Right atrium auricular region (tissue), 2 donors: ENCODE data around the gene WIPF1. TPM values are rescaled to one million over a fixed set of nuclear protein-coding genes. Genes with fewer than 3 reads are reported as not detected.

ENCODE experiments used
- DNase-seq: peaks from one replicate; pipeline ENCODE4 v3.0.0-alpha.2; 2019; ENCODE audit warnings: low spot score
- H3K27ac ChIP-seq, 2 donors: fragments of 200-600 bp; sonication (generic); 1 replicate in 1 of 2; 2 replicates in 1 of 2; pipeline ENCODE4 v1.5.1; 2016 to 2019
- H3K27me3 ChIP-seq, 2 donors: fragments of 200-600 bp; sonication (generic); one replicate each; pipeline versions ENCODE4 v1.5.1 to v1.6.0; 2017 to 2019
- H3K36me3 ChIP-seq: fragments of 200-600 bp; sonication (generic); one replicate; pipeline ENCODE4 v1.5.1; 2016
- H3K4me1 ChIP-seq, 2 donors: fragments of 200-600 bp; sonication (generic); one replicate each; pipeline versions ENCODE4 v1.5.1 to v1.6.0; 2017 to 2019
- H3K4me3 ChIP-seq, 2 donors: fragments of 200-600 bp; sonication (generic); 1 replicate in 1 of 2; 2 replicates in 1 of 2; pipeline ENCODE4 v1.5.1; 2017 to 2019; ENCODE audit warnings: mild to moderate bottlenecking in 1 of 2, moderate library complexity in 1 of 2
- H3K9me3 ChIP-seq, 2 donors: fragments of 200-600 bp; sonication (generic); one replicate each; pipeline ENCODE4 v1.5.1; 2019
- CTCF ChIP-seq, 2 donors: fragments of 200-600 bp; sonication (generic); IDR thresholded peaks; one replicate each; pipeline ENCODE4 v1.5.1; 2019; ENCODE audit warnings: antibody characterized with exemption in 2 of 2
- total RNA-seq, 2 donors: library from RNA; depleted of rRNA; stranded (reverse); fragments of >200 nt; gene quantifications; one replicate each; pipeline ENCODE4 v1.1.0, GENCODE V29; 2016

Gene WIPF1
- total RNA-seq, 2 donors from 2014 or later: 12.3 to 17.5 TPM

- H3K27me3 ChIP-seq: no peaks in the 10 kb centered on the region
- peaks cover 0 to 19% of the 10 kb centered on the region in 2 donors for H3K4me1 ChIP-seq
- TF ChIP-seq CTCF (IDR thresholded peaks at IDR 0.05): no peak
- H3K9me3 ChIP-seq: no peaks in the 10 kb centered on the region
- no peak overlapping the region for H3K27ac ChIP-seq
- no peak overlapping the region for H3K4me3 ChIP-seq
- H3K36me3 ChIP-seq: no peaks in the 10 kb centered on the region
- no peak for DNase-seq
Observed at GRCh38 chr2:174627216-174627615, 29.6 kb upstream of the WIPF1 start.

GRCh38 chr2:174624895-174625430, 27.4 kb upstream of the WIPF1 start:
- no peak for DNase-seq
- no peak for TF ChIP-seq CTCF (IDR thresholded peaks at IDR 0.05)
- H3K36me3 ChIP-seq: no peaks in the 10 kb centered on the region
- no peak overlapping the region for H3K4me3 ChIP-seq
- H3K27ac ChIP-seq: no peak overlapping the region
- H3K27me3 ChIP-seq: no peaks in the 10 kb centered on the region
- H3K4me1 ChIP-seq: peaks cover 0 to 8% of the 10 kb centered on the region in 2 donors
- no peaks in the 10 kb centered on the region for H3K9me3 ChIP-seq

GRCh38 chr2:174623690-174624089, 26.1 kb upstream of the WIPF1 start:
- Histone ChIP-seq H3K4me3 (no peak overlapping the region), H3K27ac (no peak overlapping the region), H3K36me3 (no peaks in the 10 kb centered on the region), H3K27me3 (no peaks in the 10 kb centered on the region), H3K4me1 (peaks cover 0 to 8% of the 10 kb centered on the region in 2 donors), H3K9me3 (no peaks in the 10 kb centered on the region)
- no peak for DNase-seq
- TF ChIP-seq CTCF (IDR thresholded peaks at IDR 0.05): no peak

- no peaks in the 10 kb centered on the region for H3K36me3 ChIP-seq
- DNase-seq: no peak
- peaks cover 0 to 8% of the 10 kb centered on the region in 2 donors for H3K4me1 ChIP-seq
- no peaks in the 10 kb centered on the region for H3K9me3 ChIP-seq
- H3K4me3 ChIP-seq: no peak overlapping the region
- no peak for TF ChIP-seq CTCF (IDR thresholded peaks at IDR 0.05)
- H3K27me3 ChIP-seq: no peaks in the 10 kb centered on the region
- no peak overlapping the region for H3K27ac ChIP-seq
Observed at GRCh38 chr2:174623106-174623637, 25.6 kb upstream of the WIPF1 start.

GRCh38 chr2:174621323-174621722, 23.7 kb upstream of the WIPF1 start:
- H3K4me3 ChIP-seq: no peak overlapping the region
- no peaks in the 10 kb centered on the region for H3K9me3 ChIP-seq
- no peaks in the 10 kb centered on the region for H3K36me3 ChIP-seq
- no peak for DNase-seq
- H3K4me1 ChIP-seq: peaks cover 0 to 21% of the 10 kb centered on the region in 2 donors
- no peaks in the 10 kb centered on the region for H3K27me3 ChIP-seq
- no peak for TF ChIP-seq CTCF (IDR thresholded peaks at IDR 0.05)
- H3K27ac ChIP-seq: no peak overlapping the region

- Histone ChIP-seq H3K27ac (peak overlapping the region in 1 of 2 donors; percentile 50), H3K9me3 (no peaks in the 10 kb centered on the region), H3K27me3 (no peaks in the 10 kb centered on the region), H3K4me1 (peaks cover 0 to 39% of the 10 kb centered on the region in 2 donors), H3K36me3 (no peaks in the 10 kb centered on the region), H3K4me3 (no peak overlapping the region)
- no peak for DNase-seq
- no peak for TF ChIP-seq CTCF (IDR thresholded peaks at IDR 0.05)
Observed at GRCh38 chr2:174618179-174618578, 20.6 kb upstream of the WIPF1 start.
